ENCODE measurements around the gene ZNF148.

- TF ChIP-seq CTCF (IDR thresholded peaks at IDR 0.05; ENCODE audit: insufficient read depth, low read depth, low read length) (no peak), EZH2 (IDR thresholded peaks at IDR 0.05; ENCODE audit: insufficient read depth, low read length) (no peak)
Observed at GRCh38 chr3:125340121-125340520, 35.0 kb downstream of the ZNF148 start.

All from astrocyte (in vitro differentiated cells and primary cell).